H9 (cell line): ENCODE results near the gene ITPR1. TPM values are rescaled to one million over a fixed set of nuclear protein-coding genes. Genes with fewer than 3 reads are reported as not detected.
A peak's percentile ranks its signal among the peaks of the same experiment; 100 is the strongest.

ENCODE experiments used
- DNase-seq: peaks from one replicate; pipeline ENCODE4 v3.0.0-alpha.2; 2017
- H2AFZ ChIP-seq: one replicate; pipeline ENCODE4 v1.6.1; 2013; ENCODE audit warnings: mild to moderate bottlenecking, low read length, control low read depth, moderate library complexity
- H2AK5ac ChIP-seq: 2 replicates; pipeline ENCODE4 v1.6.1; 2013; ENCODE audit warnings: low read length, control low read depth, mixed read lengths; ENCODE audit not compliant: insufficient read length
- H2BK120ac ChIP-seq: one replicate; pipeline ENCODE4 v1.6.1; 2013; ENCODE audit warnings: low read depth, mild to moderate bottlenecking, low read length, control low read depth, inconsistent platforms; ENCODE audit not compliant: poor library complexity, severe bottlenecking
- H2BK12ac ChIP-seq: 2 replicates; pipeline ENCODE4 v1.6.1; 2013; ENCODE audit warnings: low read length, control low read depth, mixed read lengths, low read depth; ENCODE audit not compliant: insufficient read length
- H2BK15ac ChIP-seq: 2 replicates; pipeline ENCODE4 v1.6.1; 2013; ENCODE audit warnings: low read depth, low read length, control low read depth
- H2BK20ac ChIP-seq: one replicate; pipeline ENCODE4 v1.6.1; 2013; ENCODE audit warnings: low read depth, mild to moderate bottlenecking, low read length, control low read depth, inconsistent platforms; ENCODE audit not compliant: poor library complexity, severe bottlenecking
- H2BK5ac ChIP-seq: 2 replicates; pipeline ENCODE4 v1.6.1; 2013; ENCODE audit warnings: low read length, control low read depth, mixed read lengths; ENCODE audit not compliant: insufficient read length
- H3K14ac ChIP-seq: 2 replicates; pipeline ENCODE4 v1.6.1; 2013; ENCODE audit warnings: low read length, control low read depth; ENCODE audit not compliant: insufficient read depth
- H3K18ac ChIP-seq: 2 replicates; pipeline ENCODE4 v1.6.1; 2013; ENCODE audit warnings: low read depth, mild to moderate bottlenecking, mixed read lengths, low read length, control low read depth; ENCODE audit not compliant: insufficient read length
- H3K23ac ChIP-seq: 2 replicates; pipeline ENCODE4 v1.6.1; 2013; ENCODE audit warnings: low read length, control low read depth, mixed read lengths, low read depth; ENCODE audit not compliant: insufficient read length
- H3K23me2 ChIP-seq: 2 replicates; pipeline ENCODE4 v1.6.1; 2013; ENCODE audit warnings: low read depth, mild to moderate bottlenecking, mixed read lengths, low read length, control low read depth; ENCODE audit not compliant: insufficient read length, poor library complexity, severe bottlenecking
- H3K27ac ChIP-seq: 2 replicates; pipeline ENCODE4 v1.5.1; 2013; ENCODE audit warnings: low read length, control low read depth, mixed read lengths, low read depth; ENCODE audit not compliant: insufficient read length
- H3K27me3 ChIP-seq: 2 replicates; pipeline ENCODE4 v1.6.1; 2013; ENCODE audit warnings: low read length, control low read depth, inconsistent platforms; ENCODE audit not compliant: insufficient read depth
- H3K4ac ChIP-seq: 2 replicates; pipeline ENCODE4 v1.6.1; 2013; ENCODE audit warnings: low read depth, mild to moderate bottlenecking, control low read depth, inconsistent platforms, low read length, moderate library complexity
- H3K4me1 ChIP-seq: 2 replicates; pipeline ENCODE4 v1.6.1; 2013; ENCODE audit warnings: low read length, control low read depth, inconsistent platforms; ENCODE audit not compliant: insufficient read depth
- H3K4me2 ChIP-seq: 2 replicates; pipeline ENCODE4 v1.6.1; 2013; ENCODE audit warnings: low read length, control low read depth, mixed read lengths; ENCODE audit not compliant: insufficient read length, insufficient read depth
- H3K56ac ChIP-seq: 2 replicates; pipeline ENCODE4 v1.6.1; 2013; ENCODE audit warnings: low read depth, mild to moderate bottlenecking, mixed read lengths, low read length, control low read depth; ENCODE audit not compliant: insufficient read length
- H3K79me1 ChIP-seq: 2 replicates; pipeline ENCODE4 v1.6.1; 2013; ENCODE audit warnings: low read depth, mild to moderate bottlenecking, moderate library complexity, low read length, control low read depth, inconsistent platforms; ENCODE audit not compliant: insufficient read depth, poor library complexity, severe bottlenecking
- H3K79me2 ChIP-seq: 2 replicates; pipeline ENCODE4 v1.6.1; 2013; ENCODE audit warnings: low read length, control low read depth, inconsistent platforms; ENCODE audit not compliant: insufficient read depth
- H3K9ac ChIP-seq: 2 replicates; pipeline ENCODE4 v1.6.1; 2013; ENCODE audit warnings: low read length, control low read depth, mixed read lengths; ENCODE audit not compliant: insufficient read length; ENCODE audit errors: extremely low read depth
- H3K9me3 ChIP-seq: one replicate; pipeline ENCODE4 v1.6.1; 2013; ENCODE audit warnings: low read depth, low read length, inconsistent platforms; ENCODE audit not compliant: control insufficient read depth
- H3T11ph ChIP-seq: one replicate; pipeline ENCODE4 v1.6.1; 2013; ENCODE audit warnings: mild to moderate bottlenecking, low read length, control low read depth, inconsistent platforms
- H4K20me1 ChIP-seq: one replicate; pipeline ENCODE4 v1.6.1; 2013; ENCODE audit not compliant: control insufficient read depth, insufficient read length, insufficient read depth
- H4K5ac ChIP-seq: 2 replicates; pipeline ENCODE4 v1.6.1; 2013; ENCODE audit warnings: low read depth, mild to moderate bottlenecking, mixed read lengths, low read length, control low read depth; ENCODE audit not compliant: insufficient read length
- H4K8ac ChIP-seq: replicated peaks from 2 replicates; pipeline ENCODE4 v1.6.1; 2013; ENCODE audit warnings: low read length, control low read depth, mixed read lengths, low read depth; ENCODE audit not compliant: insufficient read length
- H4K91ac ChIP-seq: 2 replicates; pipeline ENCODE4 v1.6.1; 2013; ENCODE audit warnings: low read depth, mild to moderate bottlenecking, moderate library complexity, mixed read lengths, low read length, control low read depth; ENCODE audit not compliant: insufficient read length
- H3K27ac Mint-ChIP-seq, 3 experiments: 2 replicates in 2 of 3; 3 replicates in 1 of 3; pipeline ENCODE4 v1.8.0; 2020 to 2021; ENCODE audit warnings: mixed read lengths in 3 of 3, mild to moderate bottlenecking in 1 of 3, moderate library complexity in 1 of 3
- H3K27me3 Mint-ChIP-seq: 2 replicates; pipeline ENCODE4 v1.8.0; 2021; ENCODE audit warnings: low read depth, mild to moderate bottlenecking, moderate library complexity, mixed read lengths
- H3K36me3 Mint-ChIP-seq, 3 experiments: 2 replicates in 2 of 3; 3 replicates in 1 of 3; pipeline ENCODE4 v1.8.0; 2020 to 2021; ENCODE audit warnings: low read depth in 3 of 3, mixed read lengths in 3 of 3; ENCODE audit not compliant: insufficient read depth in 1 of 3
- H3K4me1 Mint-ChIP-seq, 2 experiments: 2 replicates each; pipeline ENCODE4 v1.8.0; 2020; ENCODE audit warnings: mixed read lengths in 2 of 2
- H3K4me3 Mint-ChIP-seq, 2 experiments: 2 replicates in 1 of 2; 3 replicates in 1 of 2; pipeline ENCODE4 v1.8.0; 2020 to 2021; ENCODE audit warnings: mild to moderate bottlenecking in 2 of 2, mixed read lengths in 2 of 2, moderate library complexity in 1 of 2
- H3K9me3 Mint-ChIP-seq, 2 experiments: 2 replicates in 1 of 2; 3 replicates in 1 of 2; pipeline ENCODE4 v1.8.0; 2020; ENCODE audit warnings: mild to moderate bottlenecking in 2 of 2, mixed read lengths in 2 of 2, moderate library complexity in 1 of 2
- WGBS: extraction: QIAGEN DNeasy Blood & Tissue Kit; methylation state at CpG from one replicate; pipeline ENCODE4 v1.1.7; 2013; ENCODE audit warnings: missing lambda C conversion rate, low lambda C conversion rate, mixed read lengths; ENCODE audit not compliant: insufficient read length; ENCODE audit errors: extremely low coverage; 5-methylcytosine and 5-hydroxymethylcytosine counted together
- total RNA-seq: library from RNA; stranded (reverse); gene quantifications from 2 replicates; pipeline ENCODE4 v1.2.1, GENCODE V29; 2021
- TF ChIP-seq, protein P1 (sequence below): fragments of 200-600 bp; sonication (generic); conservative IDR thresholded peaks from 3 replicates; pipeline ENCODE4 v1.8.0; 2021; ENCODE audit warnings: antibody characterized with exemption, mild to moderate bottlenecking

Gene ITPR1
- total RNA-seq, 1 experiment from 2014 or later: 4.2 TPM

DNA sequence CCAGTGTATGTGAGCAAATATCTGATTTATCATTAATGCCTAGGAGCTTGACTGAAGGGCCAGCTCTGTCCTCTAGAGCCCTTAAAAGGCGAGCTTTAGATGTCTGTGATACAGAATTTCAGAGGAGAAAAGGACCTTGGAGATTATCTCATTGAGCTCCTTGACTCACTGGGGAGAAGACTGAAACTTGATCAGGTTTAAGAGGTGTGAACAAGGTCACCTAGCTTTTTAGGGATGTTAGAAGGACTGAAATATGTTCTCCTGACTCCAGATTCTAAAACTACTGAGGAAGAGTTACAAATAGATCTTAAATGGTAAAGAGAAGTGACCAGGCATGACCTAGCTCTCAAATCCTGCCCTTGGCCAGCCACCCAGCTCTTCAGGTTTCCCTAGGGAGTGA, 292.4 kb downstream of the ITPR1 start:
- Histone ChIP-seq H3T11ph (no peak overlapping the region), H4K8ac (no peak overlapping the region), H3K4me2 (no peak overlapping the region), H3K79me1 (no peaks in the 10 kb centered on the region), H3K9ac (no peak overlapping the region), H3K4ac (no peak overlapping the region), H2AFZ (no peak overlapping the region), H3K27ac (no peak overlapping the region), H3K23me2 (no peaks in the 10 kb centered on the region), H4K91ac (no peak overlapping the region), H2AK5ac (no peak overlapping the region), H2BK120ac (no peak overlapping the region), H3K27me3 (no peaks in the 10 kb centered on the region), H3K79me2 (no peaks in the 10 kb centered on the region), H3K56ac (no peak overlapping the region), H3K9me3 (no peaks in the 10 kb centered on the region), H3K4me1 (no peaks in the 10 kb centered on the region), H2BK20ac (no peak overlapping the region), H2BK15ac (no peak overlapping the region), H4K20me1 (no peaks in the 10 kb centered on the region), H4K5ac (no peak overlapping the region), H3K18ac (no peak overlapping the region), H2BK5ac (no peak overlapping the region), H3K14ac (no peak overlapping the region), H3K23ac (no peak overlapping the region), H2BK12ac (no peak overlapping the region)
- TF ChIP-seq, protein P1, sequence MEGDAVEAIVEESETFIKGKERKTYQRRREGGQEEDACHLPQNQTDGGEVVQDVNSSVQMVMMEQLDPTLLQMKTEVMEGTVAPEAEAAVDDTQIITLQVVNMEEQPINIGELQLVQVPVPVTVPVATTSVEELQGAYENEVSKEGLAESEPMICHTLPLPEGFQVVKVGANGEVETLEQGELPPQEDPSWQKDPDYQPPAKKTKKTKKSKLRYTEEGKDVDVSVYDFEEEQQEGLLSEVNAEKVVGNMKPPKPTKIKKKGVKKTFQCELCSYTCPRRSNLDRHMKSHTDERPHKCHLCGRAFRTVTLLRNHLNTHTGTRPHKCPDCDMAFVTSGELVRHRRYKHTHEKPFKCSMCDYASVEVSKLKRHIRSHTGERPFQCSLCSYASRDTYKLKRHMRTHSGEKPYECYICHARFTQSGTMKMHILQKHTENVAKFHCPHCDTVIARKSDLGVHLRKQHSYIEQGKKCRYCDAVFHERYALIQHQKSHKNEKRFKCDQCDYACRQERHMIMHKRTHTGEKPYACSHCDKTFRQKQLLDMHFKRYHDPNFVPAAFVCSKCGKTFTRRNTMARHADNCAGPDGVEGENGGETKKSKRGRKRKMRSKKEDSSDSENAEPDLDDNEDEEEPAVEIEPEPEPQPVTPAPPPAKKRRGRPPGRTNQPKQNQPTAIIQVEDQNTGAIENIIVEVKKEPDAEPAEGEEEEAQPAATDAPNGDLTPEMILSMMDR: no peak
- WGBS: no CpG with 5 or more reads among the region's 1 CpG
- peaks cover 0 to under 1% of the 10 kb centered on the region in 2 experiments; a peak in 2 of 5 replicates for H3K9me3 Mint-ChIP-seq
- peaks cover 0 to 9% of the 10 kb centered on the region in 2 experiments; a peak in 1 of 4 replicates for H3K4me1 Mint-ChIP-seq
- H3K27ac Mint-ChIP-seq: 0 out of 7 replicates have a peak overlapping the region, but pooled peaks of 2 of the 3 experiments have one; percentile 18 to 28
- no peak overlapping the region for H3K4me3 Mint-ChIP-seq
- DNase-seq: no peak
- peaks cover under 1 to 22% (median 6%) of the 10 kb centered on the region in 3 experiments; a peak in 5 of 7 replicates for H3K36me3 Mint-ChIP-seq
- H3K27me3 Mint-ChIP-seq: no peaks in the 10 kb centered on the region; the same call in 1 of the 2 replicates
